Suppressor macrophage treated with lipopolysaccharide for 4 hours (primary cell): ENCODE results near the gene NEBL.
"Not testable (repeated sequence)": the region's sequence is repeated elsewhere in the genome, so short reads cannot be mapped to it uniquely, and the experiment has no call there.

Experiments
- DNase-seq: peaks from one replicate; pipeline ENCODE4 v3.0.0-alpha.2; 2020

Gene NEBL, protein sequence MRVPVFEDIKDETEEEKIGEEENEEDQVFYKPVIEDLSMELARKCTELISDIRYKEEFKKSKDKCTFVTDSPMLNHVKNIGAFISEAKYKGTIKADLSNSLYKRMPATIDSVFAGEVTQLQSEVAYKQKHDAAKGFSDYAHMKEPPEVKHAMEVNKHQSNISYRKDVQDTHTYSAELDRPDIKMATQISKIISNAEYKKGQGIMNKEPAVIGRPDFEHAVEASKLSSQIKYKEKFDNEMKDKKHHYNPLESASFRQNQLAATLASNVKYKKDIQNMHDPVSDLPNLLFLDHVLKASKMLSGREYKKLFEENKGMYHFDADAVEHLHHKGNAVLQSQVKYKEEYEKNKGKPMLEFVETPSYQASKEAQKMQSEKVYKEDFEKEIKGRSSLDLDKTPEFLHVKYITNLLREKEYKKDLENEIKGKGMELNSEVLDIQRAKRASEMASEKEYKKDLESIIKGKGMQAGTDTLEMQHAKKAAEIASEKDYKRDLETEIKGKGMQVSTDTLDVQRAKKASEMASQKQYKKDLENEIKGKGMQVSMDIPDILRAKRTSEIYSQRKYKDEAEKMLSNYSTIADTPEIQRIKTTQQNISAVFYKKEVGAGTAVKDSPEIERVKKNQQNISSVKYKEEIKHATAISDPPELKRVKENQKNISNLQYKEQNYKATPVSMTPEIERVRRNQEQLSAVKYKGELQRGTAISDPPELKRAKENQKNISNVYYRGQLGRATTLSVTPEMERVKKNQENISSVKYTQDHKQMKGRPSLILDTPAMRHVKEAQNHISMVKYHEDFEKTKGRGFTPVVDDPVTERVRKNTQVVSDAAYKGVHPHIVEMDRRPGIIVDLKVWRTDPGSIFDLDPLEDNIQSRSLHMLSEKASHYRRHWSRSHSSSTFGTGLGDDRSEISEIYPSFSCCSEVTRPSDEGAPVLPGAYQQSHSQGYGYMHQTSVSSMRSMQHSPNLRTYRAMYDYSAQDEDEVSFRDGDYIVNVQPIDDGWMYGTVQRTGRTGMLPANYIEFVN

DNA sequence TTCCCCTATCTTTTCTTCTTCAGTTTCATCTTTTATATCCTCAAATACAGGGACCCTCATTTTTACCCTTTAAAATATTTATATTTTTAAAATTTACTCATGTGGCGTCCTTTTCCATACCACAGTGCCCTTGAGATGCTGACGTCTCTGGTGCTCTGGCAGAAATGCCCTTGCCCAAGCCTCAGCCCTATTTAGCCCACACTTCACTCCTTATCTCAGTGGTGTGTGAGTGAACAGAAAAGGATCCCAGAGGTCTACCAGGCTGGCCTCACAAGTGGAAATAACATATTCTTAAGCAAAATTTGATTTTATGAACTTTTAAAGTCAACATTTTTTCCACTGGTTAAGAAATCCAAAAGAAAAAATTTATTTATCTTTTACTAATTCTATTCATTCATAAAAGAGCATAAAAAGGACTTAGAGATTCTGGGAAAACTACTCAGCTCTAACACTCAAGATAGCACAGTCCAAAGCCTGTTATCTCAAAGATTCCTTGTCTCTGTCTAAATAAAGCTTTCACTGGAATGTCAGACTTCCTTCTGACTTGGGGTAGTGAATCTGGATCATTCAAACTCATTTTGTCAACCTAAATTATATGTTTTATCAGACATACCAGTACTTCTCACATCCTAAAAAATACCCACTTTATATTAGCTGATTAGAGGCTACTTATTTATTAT, at the start of gene NEBL:
TSS of gene NEBL (minus strand) at position 166 of the 680 bp plus-strand sequence. CDS start at position 60, 106 bp downstream.
- DNase-seq: no peak

DNA sequence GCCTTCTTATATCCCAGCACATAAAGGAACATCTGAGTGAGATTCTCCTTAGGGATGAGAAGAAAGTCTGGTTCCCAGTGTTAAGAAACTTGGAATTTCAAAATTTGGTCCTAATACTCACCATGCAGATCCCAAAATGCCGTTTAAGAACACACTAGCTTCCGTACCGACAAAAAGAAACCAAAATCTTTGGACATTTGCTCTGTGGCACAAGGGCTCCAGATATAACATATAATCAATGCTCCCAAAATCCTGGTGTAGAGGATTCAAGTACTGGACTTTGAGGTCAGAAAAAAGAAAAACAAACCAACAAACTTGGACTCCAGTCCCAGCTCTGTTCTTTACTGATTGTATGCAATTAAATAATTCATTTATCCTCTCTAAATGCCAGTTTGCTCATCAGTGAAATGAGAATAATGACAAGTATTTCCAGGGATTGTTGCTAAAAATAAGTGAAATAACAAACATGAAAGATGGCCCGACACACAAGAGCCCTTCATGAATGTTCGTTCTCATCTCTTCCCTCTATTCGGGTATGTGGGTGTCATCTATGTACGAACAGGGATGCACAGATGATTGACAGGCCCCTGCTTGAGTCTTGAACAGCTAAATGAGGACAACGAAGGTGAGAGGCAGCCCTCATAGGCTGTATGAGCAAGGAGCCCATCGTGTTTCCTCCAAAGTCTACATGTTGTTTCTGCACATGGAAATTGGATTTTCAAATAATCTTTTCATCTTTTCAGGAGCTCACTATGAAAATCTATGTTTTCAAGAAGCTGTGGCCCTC, 48.6 kb upstream of the NEBL start:
- no peak for DNase-seq

DNA sequence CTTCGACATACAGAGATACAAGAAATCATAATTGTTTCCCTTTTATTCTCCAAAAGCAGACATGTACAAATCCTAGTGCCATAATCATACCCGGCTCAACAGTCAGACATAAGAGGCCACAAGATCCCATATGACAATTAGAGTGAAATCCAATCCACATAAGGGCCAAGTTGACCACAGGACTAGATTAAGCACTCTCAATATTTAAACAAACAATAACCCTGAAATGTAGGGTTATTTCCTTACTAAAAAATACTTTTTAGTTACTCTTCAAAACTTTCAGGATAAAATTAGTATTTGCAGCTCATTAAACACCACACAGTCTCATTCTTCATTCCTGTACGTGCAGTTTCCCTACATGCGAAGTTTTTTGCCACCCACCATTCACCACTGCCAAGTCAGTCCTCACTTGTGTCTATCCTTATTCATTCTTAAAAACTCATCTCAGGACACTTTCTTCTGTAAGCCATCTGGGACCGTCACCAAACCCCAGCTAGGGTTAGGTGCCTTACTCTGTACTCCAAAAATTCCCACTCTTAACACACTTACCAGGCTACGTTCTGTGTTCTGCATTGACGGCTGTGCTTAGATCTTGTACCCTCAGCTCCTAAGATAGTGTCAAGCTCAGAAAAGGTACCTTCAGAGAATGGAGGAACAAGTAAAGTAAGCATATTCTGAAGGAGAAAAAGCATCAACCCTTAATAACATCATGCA, 47.8 kb upstream of the NEBL start:
- no peak for DNase-seq

DNA sequence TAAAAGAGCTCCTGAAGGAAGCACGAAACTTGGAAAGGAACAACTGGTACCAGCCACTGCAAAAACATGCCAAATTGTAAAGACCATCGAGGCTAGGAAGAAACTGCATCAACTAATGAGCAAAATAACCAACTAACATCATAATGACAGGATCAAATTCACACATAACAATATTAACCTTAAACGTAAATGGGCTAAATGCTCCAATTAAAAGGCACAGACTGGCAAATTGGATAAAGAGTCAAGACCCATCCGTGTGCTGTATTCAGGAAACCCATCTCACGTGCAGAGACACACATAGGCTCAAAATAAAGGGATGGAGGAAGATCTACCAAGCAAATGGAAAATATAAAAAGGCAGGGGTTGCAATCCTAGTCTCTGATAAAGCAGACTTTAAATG, 42.3 kb upstream of the NEBL start:
- not testable (repeated sequence) for DNase-seq

DNA sequence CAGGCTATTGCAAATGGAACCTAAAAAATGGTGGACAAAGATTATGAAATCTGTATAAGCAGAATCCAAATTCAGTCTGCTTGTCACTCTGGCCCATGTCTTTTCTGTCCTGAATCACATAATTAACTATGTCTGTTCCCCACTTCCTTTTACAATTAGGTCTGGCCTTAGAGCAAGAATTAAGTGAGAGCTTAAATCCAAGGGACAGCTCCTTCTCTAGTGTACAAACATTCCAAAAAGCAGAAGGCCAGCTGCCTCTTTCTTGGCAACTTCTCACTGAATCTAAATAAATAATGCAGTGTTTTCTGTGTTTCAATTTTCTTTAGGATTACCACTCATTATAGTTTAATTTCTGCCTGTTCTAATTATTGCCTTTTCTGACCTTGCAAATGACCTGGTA, 39.3 kb upstream of the NEBL start:
- DNase-seq: no peak

DNA sequence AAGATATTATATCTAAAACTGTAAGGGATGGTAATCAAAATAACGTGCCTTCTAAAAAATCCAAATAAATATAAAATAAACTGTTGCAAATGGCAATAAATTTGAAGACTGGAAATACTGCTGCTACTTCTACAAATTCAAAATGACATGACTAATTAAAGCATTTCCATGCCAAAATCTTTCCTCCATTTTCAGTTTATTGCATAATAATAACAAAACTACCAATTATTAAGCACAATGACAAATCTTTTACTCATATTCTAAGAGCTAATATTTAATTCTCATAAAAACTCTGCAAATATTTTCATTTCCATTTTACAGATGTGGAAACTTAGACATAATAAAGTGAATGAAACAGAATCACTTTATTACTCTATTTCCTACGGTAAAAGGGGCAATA, 38.8 kb upstream of the NEBL start:
- no peak for DNase-seq

DNA sequence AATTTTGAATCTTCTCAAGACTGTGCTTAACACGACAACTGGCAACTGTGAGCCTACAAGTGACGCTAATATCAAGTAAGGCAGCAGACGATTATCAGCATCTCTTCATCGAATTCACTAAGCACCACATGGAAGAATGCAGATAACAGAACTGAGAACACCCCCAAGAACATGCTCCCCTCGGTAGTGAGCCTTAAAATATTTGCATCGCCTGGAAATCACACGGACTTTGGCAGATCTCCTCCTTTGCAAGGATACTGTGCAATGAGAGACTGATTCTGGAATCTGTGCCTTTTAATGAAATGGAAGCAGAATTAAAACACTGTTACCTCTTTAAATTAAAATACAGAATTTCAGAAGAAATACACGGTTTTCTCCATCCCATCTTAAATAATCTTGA, 38.2 kb upstream of the NEBL start:
- no peak for DNase-seq

DNA sequence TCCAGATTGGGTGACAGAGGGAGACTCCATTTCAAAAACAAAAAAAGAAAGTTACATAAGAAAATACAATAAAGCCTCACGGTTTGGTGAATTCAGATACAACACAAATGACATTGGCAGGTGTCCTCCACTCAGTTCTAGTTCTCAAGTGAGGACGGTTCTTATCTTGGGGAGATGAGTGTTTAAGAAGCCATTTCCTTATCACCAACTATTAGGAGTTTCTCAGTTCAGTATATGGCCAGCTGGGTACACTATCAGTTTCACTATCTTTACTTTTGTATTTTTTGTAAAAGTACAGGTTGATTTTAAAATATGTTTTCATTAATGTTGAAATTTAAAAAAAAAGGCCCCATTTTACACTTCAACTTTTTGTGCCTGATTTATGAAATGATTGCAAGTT, 36.6 kb upstream of the NEBL start:
- no peak for DNase-seq

DNA sequence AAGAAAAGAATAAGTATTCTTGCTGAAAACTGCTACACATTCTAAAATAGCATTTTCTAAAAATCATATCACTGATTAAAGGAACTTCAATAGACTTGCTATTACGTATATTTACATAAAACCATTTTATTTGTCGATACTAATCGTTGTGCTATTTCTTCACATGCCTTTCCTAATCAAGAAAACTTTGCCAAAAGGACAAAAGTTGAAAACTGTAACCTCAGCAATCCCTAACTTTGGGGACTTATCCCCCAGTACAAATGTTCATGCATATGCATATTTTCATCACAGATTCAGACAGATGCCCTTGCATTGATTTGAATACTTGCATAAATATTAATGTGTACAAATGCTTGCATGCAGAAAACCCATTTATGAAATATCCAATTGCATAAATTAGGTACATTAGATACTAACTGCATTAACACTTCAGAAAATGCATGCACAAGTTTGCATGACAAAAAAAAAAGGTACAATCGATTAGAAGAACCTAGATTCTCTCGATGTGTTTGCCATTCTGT, 35.6 kb upstream of the NEBL start:
- no peak for DNase-seq

DNA sequence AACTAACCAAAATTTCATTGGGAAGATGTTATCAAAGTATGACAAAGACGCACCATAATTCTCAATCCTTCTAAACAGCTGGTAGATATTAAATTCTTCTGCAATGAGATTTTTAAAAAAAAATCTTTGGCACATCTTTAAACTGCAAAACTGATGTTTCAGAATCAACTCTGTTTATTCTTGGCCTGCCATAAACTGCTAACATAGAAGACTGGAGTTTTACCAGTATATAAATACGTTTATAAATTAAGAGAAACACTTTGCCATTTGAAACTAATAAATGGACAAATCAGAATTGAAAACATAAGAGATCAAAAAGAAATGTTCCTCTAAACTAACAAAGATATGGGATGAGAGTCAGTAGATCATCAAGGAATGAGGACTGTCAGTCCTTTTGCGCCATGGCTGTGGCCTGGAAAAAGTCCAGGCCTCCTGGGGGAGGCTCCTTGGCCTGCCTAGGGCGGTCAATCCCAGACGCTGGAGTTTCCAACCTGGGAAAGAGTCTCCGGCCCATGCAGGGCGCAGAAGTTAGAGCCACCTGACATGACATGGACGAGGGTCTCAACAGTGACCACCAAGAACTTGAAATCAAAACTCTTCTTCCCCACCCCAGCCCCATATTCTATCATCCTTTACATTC, 34.2 kb upstream of the NEBL start:
- no peak for DNase-seq

DNA sequence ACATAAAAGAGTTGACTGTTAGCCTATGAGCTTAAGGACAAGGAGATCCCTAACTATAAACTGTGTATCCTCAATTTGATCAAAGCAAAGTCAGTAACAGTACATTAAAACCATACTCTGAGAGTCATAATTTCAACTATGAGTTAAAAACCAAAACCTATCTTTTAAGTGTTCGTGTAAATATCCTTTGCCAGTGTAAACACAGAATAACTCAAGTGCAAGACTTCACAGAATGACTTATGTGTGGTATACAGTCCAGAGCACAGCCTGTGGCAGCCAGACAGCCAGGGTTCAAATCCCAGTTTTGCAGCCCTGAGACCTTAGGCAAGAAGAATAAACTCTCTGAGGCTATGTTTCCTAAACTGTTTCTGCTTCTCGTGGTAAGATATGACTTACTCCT, 30.3 kb upstream of the NEBL start:
- no peak for DNase-seq

DNA sequence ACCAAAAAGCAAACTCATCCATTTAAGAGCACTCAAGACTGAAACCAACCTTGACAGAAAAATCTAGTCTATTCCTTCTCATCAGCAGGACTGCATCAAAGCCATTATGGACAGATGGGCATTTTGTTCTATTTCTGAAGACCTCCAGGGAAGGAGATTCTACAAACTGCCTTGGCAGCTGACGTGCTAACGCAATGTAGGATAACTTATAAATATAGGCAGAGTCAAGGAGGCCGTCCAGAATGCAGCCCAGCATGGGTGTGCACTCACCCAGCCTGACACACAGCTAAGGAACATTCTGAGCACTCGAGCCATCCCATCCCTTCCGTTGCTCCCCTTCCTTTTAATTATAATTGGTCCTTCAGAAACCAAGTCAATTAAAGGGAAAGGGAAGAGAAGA, 25.3 kb upstream of the NEBL start:
- no peak for DNase-seq

DNA sequence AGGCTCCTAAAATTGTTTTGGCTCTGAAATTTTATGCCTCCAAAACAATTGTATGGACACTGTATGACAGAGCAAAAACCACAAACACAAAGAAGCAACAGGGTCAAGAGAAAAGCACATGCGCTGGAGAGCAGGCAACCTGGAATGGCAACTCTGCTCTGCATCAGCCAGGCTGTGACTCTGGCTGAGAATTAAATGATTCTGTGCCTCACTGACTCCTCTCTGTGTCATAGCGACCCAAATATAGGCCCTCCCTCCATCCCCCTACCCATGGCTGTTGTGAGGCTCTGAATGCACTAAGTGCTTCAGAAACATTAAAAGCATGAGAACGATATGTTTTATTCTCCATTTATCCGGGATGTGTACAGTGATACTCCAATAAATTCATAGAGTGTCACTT, 24.9 kb upstream of the NEBL start:
- DNase-seq: no peak

DNA sequence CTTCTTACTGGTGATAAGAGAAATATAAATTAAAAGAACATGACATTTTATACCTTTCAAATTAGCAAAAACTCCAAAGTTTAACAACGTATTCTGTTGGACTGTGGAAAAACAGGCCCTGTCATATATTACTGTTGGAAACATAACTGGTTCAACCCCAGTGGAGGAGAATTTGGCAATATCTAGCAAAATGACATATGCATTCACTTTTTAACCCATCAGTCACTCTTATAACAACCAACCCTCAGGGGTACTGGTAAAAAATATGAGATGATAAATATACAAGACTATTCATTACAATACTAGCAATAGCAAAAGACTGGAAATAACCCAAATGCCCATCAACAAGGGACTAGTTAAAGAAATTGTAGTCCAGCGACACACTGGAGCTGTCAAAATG, 22.9 kb upstream of the NEBL start:
- DNase-seq: no peak

DNA sequence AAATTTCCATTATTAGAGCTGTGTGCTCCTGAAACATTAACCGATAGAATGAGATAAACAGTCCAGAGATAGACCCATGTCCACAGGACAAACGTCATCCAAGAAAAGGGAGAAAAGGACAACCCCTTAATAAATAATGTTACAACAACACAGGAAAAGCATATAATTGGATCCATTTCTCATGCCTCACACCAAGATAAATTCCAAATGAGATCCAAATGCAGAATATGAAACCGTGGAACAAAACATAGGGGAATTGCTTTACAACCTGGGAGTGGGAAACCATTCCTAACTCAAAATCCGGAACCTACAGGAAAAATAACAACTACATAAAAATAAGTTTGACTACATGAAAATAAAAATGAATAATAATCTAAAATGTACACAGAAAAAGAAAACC, 22.4 kb upstream of the NEBL start:
- no peak for DNase-seq

DNA sequence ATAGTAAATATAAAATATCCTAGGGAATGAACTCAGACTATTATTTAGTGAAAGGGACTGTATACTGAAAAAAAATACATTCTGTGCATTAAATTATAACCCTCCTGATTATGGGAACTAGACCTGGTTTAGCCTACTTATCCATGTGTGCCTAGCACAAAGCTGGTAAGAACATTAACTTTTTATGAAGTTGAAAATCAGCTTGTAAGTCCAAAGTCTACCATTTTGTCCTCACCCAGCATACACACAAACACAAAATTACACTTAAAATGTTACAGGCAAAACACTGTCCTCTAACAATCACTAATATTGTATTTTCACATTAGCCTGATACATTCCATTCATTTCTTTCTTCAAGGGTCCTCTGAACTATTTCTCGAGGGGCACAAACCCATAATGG, 19.9 kb upstream of the NEBL start:
- no peak for DNase-seq

DNA sequence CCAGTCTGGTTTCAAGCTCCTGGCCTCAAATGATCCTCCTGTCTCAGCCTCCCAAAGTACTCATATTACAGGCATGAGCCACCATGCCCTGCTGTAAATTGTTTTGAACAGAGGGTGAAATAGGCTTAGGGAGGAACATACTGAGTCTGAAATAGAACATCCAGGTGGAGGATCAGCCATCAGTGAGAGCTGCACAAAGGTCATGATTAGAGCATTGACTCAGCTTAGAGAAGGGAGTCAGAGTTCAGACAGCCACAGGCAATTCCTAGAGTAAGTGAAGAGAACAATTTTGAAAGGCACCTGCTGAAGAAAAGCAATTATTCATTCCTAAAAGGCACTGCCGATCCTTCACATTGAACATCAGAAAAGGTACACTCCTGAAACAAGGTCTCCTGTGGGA, 15.9 kb upstream of the NEBL start:
- no peak for DNase-seq

DNA sequence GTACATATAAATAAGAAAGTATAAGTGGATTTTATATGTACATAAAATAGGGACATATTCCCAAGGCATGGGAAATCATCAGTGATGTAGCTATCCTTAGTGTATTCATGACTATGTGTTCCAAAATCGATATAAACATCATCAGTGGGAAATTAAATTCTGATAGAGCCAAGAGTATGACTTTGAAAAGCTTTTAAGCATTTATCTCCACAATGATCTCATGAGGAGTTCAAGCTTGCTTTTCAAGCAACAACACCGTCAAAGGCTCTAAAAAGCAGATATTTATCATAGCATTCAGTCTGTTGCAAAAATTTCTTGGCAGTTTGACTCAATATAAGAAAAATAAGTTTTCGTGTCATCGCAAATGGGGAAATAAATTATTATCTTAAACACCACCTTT, 14.5 kb upstream of the NEBL start:
- no peak for DNase-seq

DNA sequence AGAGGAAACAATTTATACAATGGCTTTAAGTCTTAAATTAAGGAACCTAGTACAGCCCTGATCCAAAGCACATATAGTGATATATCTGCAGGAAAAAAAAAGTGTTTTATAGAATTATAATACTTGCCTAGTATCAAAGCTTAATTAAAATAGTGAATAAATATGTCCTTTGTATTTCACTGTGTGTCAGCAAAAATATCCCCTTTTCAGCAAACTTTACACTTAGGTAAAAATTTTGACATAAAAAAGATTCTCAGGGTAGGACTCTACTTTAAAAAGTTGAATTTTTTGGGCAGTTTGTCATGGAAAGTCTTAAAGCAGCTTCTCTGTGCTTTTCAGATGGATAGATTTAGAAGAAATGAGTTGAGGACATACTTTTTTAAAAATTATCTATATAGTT, 12.7 kb upstream of the NEBL start:
- DNase-seq: no peak

DNA sequence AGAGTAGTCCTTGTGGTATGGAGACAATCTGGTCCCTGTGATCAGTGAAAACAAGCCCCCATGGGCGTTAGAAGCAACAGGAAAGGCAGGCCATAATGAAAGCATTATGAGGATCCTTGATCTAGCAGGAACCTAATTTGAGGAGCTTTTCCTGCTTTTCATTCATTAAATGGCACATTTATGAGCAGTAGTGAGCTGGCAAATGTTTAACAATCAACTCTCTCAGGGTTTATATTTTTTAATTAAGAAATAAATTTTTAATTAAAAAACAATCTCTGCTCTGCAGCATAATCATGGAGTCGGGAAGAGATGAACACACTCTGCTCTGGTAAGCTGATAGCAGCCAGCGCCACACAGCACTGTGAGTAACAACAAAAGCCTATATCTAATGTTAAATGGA, 11.3 kb upstream of the NEBL start:
- DNase-seq: no peak
